HEK293T (cell line): Measurements from ENCODE around the gene SP2.

Experiments used
- CTCF ChIA-PET: fragments of 350-600 bp; formaldehyde crosslinking; extraction: SDS; loops from one replicate; lab custom pipeline; 2021; ENCODE audit warnings: antibody characterized with exemption, inconsistent platforms; lab: Yijun Ruan, JAX
- POLR2A ChIA-PET: fragments of 350-600 bp; formaldehyde crosslinking; extraction: SDS; loops from one replicate; lab custom pipeline; 2020; ENCODE audit warnings: antibody characterized with exemption, inconsistent platforms; lab: Yijun Ruan, JAX
- DNase-seq: peaks from one replicate; pipeline ENCODE4 v3.0.0; 2012; ENCODE audit warnings: mixed read lengths; ENCODE audit errors: extremely low spot score
- ARNT ChIP-seq: fragments of 450-650 bp; IDR thresholded peaks from 2 replicates; pipeline ENCODE4 v1.6.1; 2017; ENCODE audit warnings: mild to moderate bottlenecking
- BHLHE40 ChIP-seq: fragments of 450-650 bp; IDR thresholded peaks from 2 replicates; pipeline ENCODE4 v1.6.1; 2016; ENCODE audit warnings: mild to moderate bottlenecking, moderate library complexity, borderline replicate concordance
- CTBP1 ChIP-seq: fragments of 450-650 bp; IDR thresholded peaks from 2 replicates; pipeline ENCODE4 v1.6.1; 2016; ENCODE audit warnings: borderline replicate concordance
- ELF4 ChIP-seq: fragments of 450-650 bp; IDR thresholded peaks from 2 replicates; pipeline ENCODE4 v1.6.1; 2017; ENCODE audit warnings: antibody characterized with exemption
- FOXA1 ChIP-seq: fragments of 450-650 bp; IDR thresholded peaks from 2 replicates; pipeline ENCODE4 v1.6.1; 2016; ENCODE audit warnings: mild to moderate bottlenecking
- FOXK2 ChIP-seq: fragments of 450-650 bp; IDR thresholded peaks from 2 replicates; pipeline ENCODE4 v1.6.1; 2016; ENCODE audit warnings: mild to moderate bottlenecking
- FOXM1 ChIP-seq: fragments of 450-650 bp; IDR thresholded peaks from 2 replicates; pipeline ENCODE4 v1.6.1; 2017; ENCODE audit warnings: mild to moderate bottlenecking, borderline replicate concordance
- HDGF ChIP-seq: fragments of 450-650 bp; IDR thresholded peaks from 2 replicates; pipeline ENCODE4 v1.6.1; 2017; ENCODE audit warnings: antibody characterized with exemption, borderline replicate concordance
- L3MBTL2 ChIP-seq: fragments of 450-650 bp; conservative IDR thresholded peaks from 2 replicates; pipeline ENCODE4 v1.6.1; 2016; ENCODE audit warnings: mild to moderate bottlenecking
- LEF1 ChIP-seq: fragments of 450-650 bp; IDR thresholded peaks from 2 replicates; pipeline ENCODE4 v1.6.1; 2017; ENCODE audit warnings: mild to moderate bottlenecking, borderline replicate concordance
- NFRKB ChIP-seq: fragments of 450-650 bp; IDR thresholded peaks from 2 replicates; pipeline ENCODE4 v1.6.1; 2016; ENCODE audit warnings: mild to moderate bottlenecking, moderate library complexity
- SP1 ChIP-seq: fragments of 450-650 bp; IDR thresholded peaks from 2 replicates; pipeline ENCODE4 v1.6.1; 2017
- SUZ12 ChIP-seq: fragments of 450-650 bp; IDR thresholded peaks from 2 replicates; pipeline ENCODE4 v1.6.1; 2016; ENCODE audit warnings: mild to moderate bottlenecking
- TARDBP ChIP-seq: fragments of 450-650 bp; IDR thresholded peaks from 2 replicates; pipeline ENCODE4 v1.6.1; 2016
- ZNF384 ChIP-seq: fragments of 450-650 bp; IDR thresholded peaks from 2 replicates; pipeline ENCODE4 v1.6.1; 2016
- TF ChIP-seq, protein P1 (sequence below): fragments of 450-650 bp; IDR thresholded peaks from 2 replicates; pipeline ENCODE4 v1.6.1; 2016

The SP2 gene

GRCh38 chr17:47905221-47905733, 9.2 kb downstream of the SP2 start:
- DNase-seq: no peak
- POLR2A ChIA-PET: interaction anchor here (1.0 to 2.2 kb wide), 3 partner anchors 10 to 68 kb away, joined by 3 to 13 read pairs (median 3); partner anchors contain the start of genes PNPO and SP2
- CTCF ChIA-PET: no interaction called here
- TF ChIP-seq FOXK2 (no peak), CTBP1 (no peak), LEF1 (no peak), SP1 (no peak), TARDBP (no peak), FOXM1 (no peak), ARNT (no peak), BHLHE40 (no peak)
- TF ChIP-seq, protein P1, sequence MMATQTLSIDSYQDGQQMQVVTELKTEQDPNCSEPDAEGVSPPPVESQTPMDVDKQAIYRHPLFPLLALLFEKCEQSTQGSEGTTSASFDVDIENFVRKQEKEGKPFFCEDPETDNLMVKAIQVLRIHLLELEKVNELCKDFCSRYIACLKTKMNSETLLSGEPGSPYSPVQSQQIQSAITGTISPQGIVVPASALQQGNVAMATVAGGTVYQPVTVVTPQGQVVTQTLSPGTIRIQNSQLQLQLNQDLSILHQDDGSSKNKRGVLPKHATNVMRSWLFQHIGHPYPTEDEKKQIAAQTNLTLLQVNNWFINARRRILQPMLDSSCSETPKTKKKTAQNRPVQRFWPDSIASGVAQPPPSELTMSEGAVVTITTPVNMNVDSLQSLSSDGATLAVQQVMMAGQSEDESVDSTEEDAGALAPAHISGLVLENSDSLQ: no peak

DNA sequence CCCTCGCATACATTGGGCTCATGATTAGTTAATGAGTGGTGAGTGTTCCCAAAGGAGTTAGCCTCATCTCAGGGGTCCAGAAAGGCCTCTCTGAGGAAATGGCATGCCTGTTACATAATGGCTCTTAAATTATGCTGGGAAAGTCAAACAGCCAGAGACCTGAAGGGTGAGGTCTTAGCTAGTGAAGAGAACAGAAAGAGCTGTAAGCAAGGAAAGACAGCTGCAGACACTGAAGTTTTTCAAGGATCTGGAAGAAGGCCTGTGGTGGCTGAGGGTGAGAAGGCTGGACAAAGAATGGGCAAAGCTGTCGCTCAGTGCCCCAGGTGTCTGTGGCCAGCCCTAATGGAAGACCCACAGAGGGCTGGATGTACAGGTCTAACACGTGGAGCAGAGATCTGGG, 10.4 kb downstream of the SP2 start:
- no peak for TF ChIP-seq FOXK2
- CTCF ChIA-PET: no interaction called here
- no peak for DNase-seq
- POLR2A ChIA-PET: interaction anchor here (2.2 kb wide), 1 partner anchor 11 kb away, joined by 13 read pairs; the partner anchor contains the start of gene SP2

GRCh38 chr17:47907932-47908562, 12.0 kb downstream of the SP2 start:
- ChIA-PET CTCF (interaction anchor here (0.6 kb wide), 1 partner anchor 45 kb away, joined by 3 read pairs; no protein-coding TSS in a partner anchor), POLR2A (interaction anchor here (0.7 to 1.0 kb wide), 2 partner anchors 11 to 12 kb away, joined by 3 to 6 read pairs; partner anchors contain the start of gene SP2)
- no peak for DNase-seq
- no peak for TF ChIP-seq FOXA1
- TF ChIP-seq FOXM1: no peak
- no peak for TF ChIP-seq SP1
- no peak for TF ChIP-seq TARDBP
- TF ChIP-seq, protein P1: no peak
- TF ChIP-seq ARNT: no peak
- TF ChIP-seq CTBP1: no peak

GRCh38 chr17:47913050-47913449, 17.0 kb downstream of the SP2 start:
- CTCF ChIA-PET: no interaction called here
- POLR2A ChIA-PET: interaction anchor here (1.4 kb wide), 1 partner anchor 28 kb away, joined by 3 read pairs; the partner anchor contains the start of gene PNPO
- TF ChIP-seq CTBP1 (no peak), LEF1 (no peak), ELF4 (no peak), HDGF (no peak), SP1 (no peak), NFRKB (no peak), L3MBTL2 (no peak), FOXA1 (no peak), FOXM1 (no peak), TARDBP (no peak), ZNF384 (no peak), BHLHE40 (no peak), SUZ12 (no peak), FOXK2 (no peak)
- TF ChIP-seq, protein P1: no peak
- no peak for DNase-seq

DNA sequence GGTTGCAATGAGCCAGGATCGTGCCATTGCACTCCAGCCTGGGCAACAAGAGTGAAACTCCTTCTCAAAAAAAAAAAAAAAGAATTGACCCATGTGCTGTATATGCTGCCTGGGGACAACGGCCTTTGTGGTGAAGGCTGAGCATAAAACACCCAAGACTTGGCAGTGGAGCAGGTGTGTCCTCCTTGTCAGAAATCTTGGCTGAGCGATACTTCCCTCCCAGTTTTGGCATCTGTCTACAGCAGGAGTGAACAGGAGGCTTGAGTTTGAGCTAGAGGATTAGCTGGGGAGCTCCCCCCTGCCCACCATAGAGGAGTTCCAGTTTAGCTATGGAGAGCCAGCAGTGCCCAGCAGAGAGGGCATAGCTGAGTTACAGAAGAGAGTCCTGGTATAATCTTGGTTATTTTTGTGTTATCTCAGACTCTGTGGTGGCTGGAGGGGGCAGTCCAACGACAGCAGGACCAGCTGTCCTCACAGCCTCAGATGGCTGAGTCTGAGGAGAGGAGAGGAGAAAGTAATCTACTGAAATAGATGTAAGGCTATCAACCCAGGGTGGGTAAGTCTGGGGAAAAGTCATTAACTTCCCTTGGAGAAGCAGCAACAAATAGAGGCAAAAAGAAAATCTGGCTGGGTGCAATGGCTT, 18.4 kb downstream of the SP2 start:
- no peak for DNase-seq
- no peak for TF ChIP-seq ARNT
- no peak for TF ChIP-seq SP1
- no peak for TF ChIP-seq BHLHE40
- TF ChIP-seq HDGF: no peak
- no peak for TF ChIP-seq CTBP1
- TF ChIP-seq FOXM1: no peak
- TF ChIP-seq ZNF384: no peak
- no peak for TF ChIP-seq LEF1
- TF ChIP-seq ELF4: no peak
- TF ChIP-seq L3MBTL2: no peak
- no peak for TF ChIP-seq FOXA1
- no peak for TF ChIP-seq SUZ12
- TF ChIP-seq FOXK2: no peak
- no peak for TF ChIP-seq NFRKB
- no peak for TF ChIP-seq TARDBP
- ChIA-PET POLR2A (interaction anchor here (0.7 to 1.2 kb wide), 2 partner anchors 19 to 27 kb away, joined by 3 to 5 read pairs; partner anchors contain the start of genes PNPO and SP2), CTCF (no interaction called here)

DNA sequence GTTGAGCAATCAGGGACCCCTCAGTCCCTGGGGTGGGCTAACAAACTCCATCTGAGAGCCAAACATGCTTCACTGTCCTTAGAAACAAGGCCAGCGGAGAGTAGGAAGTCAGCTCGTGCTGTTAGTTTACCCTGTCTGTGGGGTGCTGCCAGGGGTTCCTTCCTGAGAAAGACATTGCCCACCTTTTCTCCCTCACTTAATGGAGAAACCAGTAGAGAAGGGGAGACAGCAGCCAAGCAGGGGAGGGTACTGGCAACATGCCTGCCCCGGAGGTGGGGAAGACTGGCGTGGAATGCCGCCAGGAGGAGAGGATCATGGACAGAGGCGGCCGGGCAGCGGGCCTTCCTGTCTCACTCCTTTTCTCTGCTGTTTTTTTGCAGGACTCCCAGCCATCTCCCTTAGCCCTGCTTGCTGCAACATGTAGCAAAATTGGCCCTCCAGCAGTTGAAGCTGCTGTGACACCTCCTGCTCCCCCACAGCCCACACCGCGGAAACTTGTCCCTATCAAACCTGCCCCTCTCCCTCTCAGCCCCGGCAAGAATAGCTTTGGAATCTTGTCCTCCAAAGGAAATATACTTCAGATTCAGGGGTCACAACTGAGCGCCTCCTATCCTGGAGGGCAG, 19.9 kb downstream of the SP2 start:
- ChIA-PET CTCF (no interaction called here), POLR2A (interaction anchor here (0.6 kb wide), 1 partner anchor 20 kb away, joined by 3 read pairs; the partner anchor contains the start of gene SP2)
- DNase-seq: no peak
- no peak for TF ChIP-seq ELF4
